Endothelial cell of umbilical vein (primary cell): ENCODE measurements around the gene ANO4. TPM values are rescaled to one million over a fixed set of nuclear protein-coding genes. Genes with fewer than 3 reads are reported as not detected.

Experiments
- BruUV-seq: library from RNA; stranded (reverse); fragments of 400-500 nt; replicated peaks from 2 replicates; lab custom pipeline; 2021; lab: Mats Ljungman, UMichigan
- CTCF ChIA-PET: fragments of 300-600, 350-600 bp; sonication (Branson Sonifier 250); formaldehyde crosslinking; loops from one replicate; lab custom pipeline; 2021; ENCODE audit warnings: antibody characterized with exemption, inconsistent platforms; lab: Charles Lee
- POLR2A ChIA-PET: fragments of 300-600, 350-600 bp; sonication (Branson Sonifier 250); formaldehyde crosslinking; loops from one replicate; lab custom pipeline; 2021; ENCODE audit warnings: antibody characterized with exemption, inconsistent platforms; lab: Charles Lee
- DNase-seq: peaks from one replicate; pipeline ENCODE4 v3.0.0-alpha.2; 2011; ENCODE audit warnings: low read depth, low spot score
- FAIRE-seq: peaks from 2 replicates; lab custom pipeline; 2011; peaks lifted over from hg19 to GRCh38; lab: Jason Lieb, UNC
- H2AFZ ChIP-seq: 2 replicates; pipeline ENCODE4 v1.6.0; 2012; ENCODE audit warnings: low read depth, low read length, control low read depth, inconsistent platforms
- H3K27ac ChIP-seq: 2 replicates; pipeline ENCODE4 v1.5.1; 2011; ENCODE audit warnings: low read depth, mild to moderate bottlenecking, control low read depth, low read length, moderate library complexity; ENCODE audit not compliant: insufficient read depth
- H3K27me3 ChIP-seq, 2 experiments: 2 replicates each; pipeline versions ENCODE4 v1.6.0 to v1.6.1; 2011; ENCODE audit warnings: low read length in 2 of 2, mixed read lengths in 1 of 2; ENCODE audit not compliant: control insufficient read depth in 2 of 2, insufficient read depth in 2 of 2
- H3K36me3 ChIP-seq, 2 experiments: 2 replicates in 1 of 2; 3 replicates in 1 of 2; pipeline ENCODE4 v1.5.1; 2011; ENCODE audit warnings: low read length in 2 of 2, mild to moderate bottlenecking in 1 of 2, moderate library complexity in 1 of 2; ENCODE audit not compliant: control insufficient read depth in 2 of 2, insufficient read depth in 2 of 2; ENCODE audit errors: extremely low read depth in 1 of 2
- H3K4me1 ChIP-seq: 3 replicates; pipeline ENCODE4 v1.5.1; 2011; ENCODE audit warnings: mild to moderate bottlenecking, low read length; ENCODE audit not compliant: control insufficient read depth, insufficient read depth; ENCODE audit errors: extremely low read depth
- H3K4me2 ChIP-seq: 2 replicates; pipeline ENCODE4 v1.6.1; 2011; ENCODE audit warnings: low read length, control low read depth, mixed read lengths; ENCODE audit not compliant: insufficient read depth
- H3K4me3 ChIP-seq, 3 experiments: fragments of 200-600 bp in 1 of 3; sonication (generic), shearing (Covaris generic) in 1 of 3; replicated peaks in 1 of 3; 2 replicates each; pipeline ENCODE4 v1.5.1; 2011 to 2016; ENCODE audit warnings: control low read depth in 3 of 3, low read length in 3 of 3, mild to moderate bottlenecking in 2 of 3, inconsistent platforms in 1 of 3, low read depth in 1 of 3, moderate library complexity in 1 of 3; ENCODE audit not compliant: insufficient read depth in 1 of 3
- H3K79me2 ChIP-seq: 2 replicates; pipeline ENCODE4 v1.6.0; 2012; ENCODE audit warnings: low read length, inconsistent platforms; ENCODE audit not compliant: control insufficient read depth, insufficient read depth
- H3K9ac ChIP-seq: replicated peaks from 2 replicates; pipeline ENCODE3; 2011; ENCODE audit warnings: low read length, control low read depth; ENCODE audit not compliant: insufficient read depth; ENCODE audit errors: extremely low read depth
- H3K9me1 ChIP-seq: replicated peaks from 3 replicates; pipeline ENCODE4 v1.6.0; 2011; ENCODE audit warnings: mild to moderate bottlenecking, low read length; ENCODE audit not compliant: control insufficient read depth, insufficient read depth; ENCODE audit errors: extremely low read depth
- H3K9me3 ChIP-seq: replicated peaks from 2 replicates; pipeline ENCODE4 v1.5.1; 2012; ENCODE audit warnings: low read length, inconsistent platforms; ENCODE audit not compliant: control insufficient read depth, insufficient read depth
- H4K20me1 ChIP-seq: replicated peaks from 2 replicates; pipeline ENCODE3; 2011; ENCODE audit warnings: mild to moderate bottlenecking, low read length; ENCODE audit not compliant: control insufficient read depth, insufficient read depth; ENCODE audit errors: extremely low read depth
- CTCF ChIP-seq, 2 donors: IDR thresholded peaks; 1 replicate in 1 of 2; 2 replicates in 1 of 2; pipeline ENCODE4 v1.5.1; 2011; ENCODE audit warnings: low read length in 2 of 2, mild to moderate bottlenecking in 2 of 2, moderate library complexity in 2 of 2, control low read depth in 1 of 2, inconsistent platforms in 1 of 2, low read depth in 1 of 2; ENCODE audit not compliant: insufficient read depth in 1 of 2; ENCODE audit errors: extremely low read depth in 1 of 2
- EZH2 ChIP-seq: IDR thresholded peaks from 2 replicates; pipeline ENCODE4 v1.6.1; 2012; ENCODE audit warnings: borderline replicate concordance, low read depth, mild to moderate bottlenecking, moderate library complexity, low read length, inconsistent platforms; ENCODE audit not compliant: severe bottlenecking
- FOS ChIP-seq: IDR thresholded peaks from 2 replicates; pipeline ENCODE4 v1.6.1; 2011; ENCODE audit warnings: mild to moderate bottlenecking, low read length, moderate library complexity, borderline replicate concordance; ENCODE audit not compliant: insufficient read depth
- GATA2 ChIP-seq: IDR thresholded peaks from 2 replicates; pipeline ENCODE4 v1.7.0; 2011; ENCODE audit warnings: low read depth, mild to moderate bottlenecking, moderate library complexity, mixed read lengths, low read length; ENCODE audit not compliant: insufficient read length, insufficient read depth
- JUN ChIP-seq: IDR thresholded peaks from 2 replicates; pipeline ENCODE4 v1.6.1; 2011; ENCODE audit warnings: borderline replicate concordance, low read depth; ENCODE audit not compliant: insufficient read length, insufficient read depth
- MAX ChIP-seq: IDR thresholded peaks from 2 replicates; pipeline ENCODE4 v1.6.1; 2011; ENCODE audit not compliant: insufficient read depth, insufficient read length
- MYC ChIP-seq: IDR thresholded peaks from one replicate; pipeline ENCODE4 v1.6.1; 2011; ENCODE audit warnings: mild to moderate bottlenecking, low read depth, low read length
- POLR2A ChIP-seq: IDR thresholded peaks from 2 replicates; pipeline ENCODE4 v1.6.1; 2012; ENCODE audit warnings: low read depth, mild to moderate bottlenecking, control low read depth, low read length
- POLR2AphosphoS5 ChIP-seq: IDR thresholded peaks from 2 replicates; pipeline ENCODE4 v1.6.1; 2012; ENCODE audit warnings: low read depth, mild to moderate bottlenecking, control low read depth, low read length, moderate library complexity; ENCODE audit not compliant: insufficient read depth
- dilution Hi-C: fragments of 300-500 bp; cut with MboI; formaldehyde crosslinking; loops from one replicate; pipeline ENCODE4 v1.15.0; 2019; ENCODE audit warnings: low sequenced_read_pairs; ENCODE audit not compliant: extremely low pct_ligation_motif_present
- intact Hi-C: fragments of 100-400 bp; cut with micrococcal nuclease; formaldehyde crosslinking; loops from one replicate; pipeline ENCODE4 v1.10.0; 2022
- polyA plus RNA-seq, 4 experiments: library from polyadenylated mRNA; depleted of rRNA in 3 of 4; stranded (reverse) in 3 of 4; unstranded in 1 of 4; fragments of >200 nt; gene quantifications; 2 replicates each; pipeline versions ENCODE4 v1.2.1 to v1.2.3, GENCODE V29; 2011 to 2012; ENCODE audit warnings: missing spikeins in 1 of 4
- total RNA-seq: library from RNA; stranded (reverse); gene quantifications from 2 replicates; pipeline ENCODE4 v1.2.3, GENCODE V29; 2021

ANO4 gene
- total and polyA plus RNA-seq, 2 donors (not counting 3 experiments of a cell fraction or from before 2014, with no cell fraction given) = 0.25 TPM; not detected in 1

- BruUV-seq = no TSS peak
- H3K36me3 ChIP-seq = no peaks in the 10 kb centered on the region
- no peaks in the 10 kb centered on the region for H3K79me2 ChIP-seq
- intact Hi-C loops (loop anchor here (5.0 kb wide), 1 partner anchor 386 kb away; the partner anchor contains the start of gene ARL1), dilution Hi-C loops (no loop called here)
- H3K4me2 ChIP-seq = no peak overlapping the region
- DNase-seq (peak; percentile 5), FAIRE-seq (no peak)
- ChIA-PET POLR2A (no interaction called here), CTCF (interaction anchor here (1.5 kb wide), 1 partner anchor 17 kb away, joined by 3 read pairs; no protein-coding TSS in a partner anchor)
- H3K4me1 ChIP-seq = peaks cover 24% of the 10 kb centered on the region
- H3K9me3 ChIP-seq = peaks cover 2% of the 10 kb centered on the region
- no peaks in the 10 kb centered on the region for H4K20me1 ChIP-seq
- H3K9me1 ChIP-seq = no peaks in the 10 kb centered on the region
- H3K4me3 ChIP-seq = no peak overlapping the region
- no peak overlapping the region for H2AFZ ChIP-seq
- TF ChIP-seq POLR2AphosphoS5 = no peak
- no peaks in the 10 kb centered on the region for H3K27me3 ChIP-seq
- H3K27ac ChIP-seq = peak overlapping the region; percentile 57
- H3K9ac ChIP-seq = no peak overlapping the region
These were observed 226.9 kb downstream of the ANO4 start for GRCh38 chr12:101021442-101021841.

GRCh38 chr12:101021911-101022388, 227.4 kb downstream of the ANO4 start:
- Histone ChIP-seq H3K4me3 (no peak overlapping the region), H3K9me1 (no peaks in the 10 kb centered on the region)

More at GRCh38 chr12:101021911-101022388, 227.4 kb downstream of the ANO4 start:
- ChIA-PET POLR2A (no interaction called here), CTCF (interaction anchor here (1.2 to 1.5 kb wide), 2 partner anchors 16 to 40 kb away, joined by 3 to 4 read pairs; no protein-coding TSS in a partner anchor)
- DNase-seq (peak; percentile 76), FAIRE-seq (no peak)
- intact Hi-C loops = loop anchor here (1.0 to 5.0 kb wide), 2 partner anchors 30 to 385 kb away; partner anchors contain the start of gene ARL1
- dilution Hi-C loops = no loop called here
- H4K20me1 ChIP-seq = no peaks in the 10 kb centered on the region
- H3K9ac ChIP-seq = peak overlapping the region; percentile 33
- H3K36me3 ChIP-seq = no peaks in the 10 kb centered on the region
- no peak overlapping the region for H2AFZ ChIP-seq
- H3K4me2 ChIP-seq = peak overlapping the region; percentile 53
- BruUV-seq = no TSS peak
- H3K9me3 ChIP-seq = peaks cover 2% of the 10 kb centered on the region
- no peaks in the 10 kb centered on the region for H3K27me3 ChIP-seq
- H3K27ac ChIP-seq = peak overlapping the region; percentile 57
- TF ChIP-seq MAX = no peak
- TF ChIP-seq GATA2 = no peak
- no peak for TF ChIP-seq CTCF (IDR thresholded peaks at IDR 0.05; ENCODE audit: extremely low read depth in 1 of 2, insufficient read depth in 1 of 2, low read depth in 1 of 2, low read length in 2 of 2)
- TF ChIP-seq JUN = peak; percentile 24
- no peak for TF ChIP-seq POLR2AphosphoS5
- no peak for TF ChIP-seq EZH2
- peak; percentile 63 for TF ChIP-seq FOS
- TF ChIP-seq MYC = no peak
- TF ChIP-seq POLR2A = no peak
- peaks cover 24% of the 10 kb centered on the region for H3K4me1 ChIP-seq
- no peaks in the 10 kb centered on the region for H3K79me2 ChIP-seq
